GOT3 (cell line): ENCODE results near the gene NADSYN1.
"Not testable (repeated sequence)": the region's sequence is repeated elsewhere in the genome, so short reads cannot be mapped to it uniquely, and the experiment has no call there.

Experiments
- DNase-seq: peaks from one replicate; lab custom pipeline; 2025; ENCODE audit warnings: mixed read lengths; lab: John Stamatoyannopoulos, UW

Gene NADSYN1

DNA sequence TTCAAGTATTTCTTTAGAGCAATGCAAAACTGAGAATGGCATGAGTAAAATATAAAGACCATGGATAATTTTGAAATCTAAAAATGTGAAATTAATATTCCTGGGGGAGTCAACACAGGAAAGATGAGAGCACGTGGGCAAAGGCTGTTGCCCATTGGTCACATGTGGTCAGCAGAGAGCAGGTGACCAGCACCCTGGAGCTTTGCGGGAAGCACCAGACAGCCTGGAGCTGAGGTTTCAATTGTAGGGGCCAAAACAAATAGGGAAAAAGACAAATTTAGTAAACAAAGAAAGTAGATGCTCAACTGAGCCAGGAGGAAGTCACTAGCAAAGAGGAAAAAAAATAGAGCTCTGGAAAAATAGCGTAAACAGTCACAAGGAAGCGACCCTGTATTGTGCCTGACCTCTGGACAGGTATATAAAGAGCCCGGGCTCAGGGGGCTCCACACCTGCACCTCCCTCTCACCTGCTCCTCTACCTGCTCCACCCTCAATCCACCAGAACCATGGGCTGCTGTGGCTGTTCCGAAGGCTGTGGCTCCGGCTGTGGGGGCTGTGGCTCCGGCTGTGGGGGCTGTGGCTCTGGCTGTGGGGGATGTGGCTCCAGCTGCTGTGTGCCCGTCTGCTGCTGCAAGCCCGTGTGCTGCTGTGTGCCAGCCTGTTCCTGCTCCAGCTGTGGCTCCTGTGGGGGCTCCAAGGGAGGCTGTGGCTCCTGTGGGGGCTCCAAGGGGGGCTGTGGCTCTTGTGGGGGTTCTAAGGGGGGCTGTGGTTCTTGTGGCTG lies 74.0 kb downstream of the NADSYN1 start, which contains the start of gene KRTAP5-7:
KRTAP5-7 (plus strand) TSS at position 472 of the 780 bp plus-strand sequence; CDS start at position 506, 34 bp downstream.
- DNase-seq = not testable (repeated sequence)

DNA sequence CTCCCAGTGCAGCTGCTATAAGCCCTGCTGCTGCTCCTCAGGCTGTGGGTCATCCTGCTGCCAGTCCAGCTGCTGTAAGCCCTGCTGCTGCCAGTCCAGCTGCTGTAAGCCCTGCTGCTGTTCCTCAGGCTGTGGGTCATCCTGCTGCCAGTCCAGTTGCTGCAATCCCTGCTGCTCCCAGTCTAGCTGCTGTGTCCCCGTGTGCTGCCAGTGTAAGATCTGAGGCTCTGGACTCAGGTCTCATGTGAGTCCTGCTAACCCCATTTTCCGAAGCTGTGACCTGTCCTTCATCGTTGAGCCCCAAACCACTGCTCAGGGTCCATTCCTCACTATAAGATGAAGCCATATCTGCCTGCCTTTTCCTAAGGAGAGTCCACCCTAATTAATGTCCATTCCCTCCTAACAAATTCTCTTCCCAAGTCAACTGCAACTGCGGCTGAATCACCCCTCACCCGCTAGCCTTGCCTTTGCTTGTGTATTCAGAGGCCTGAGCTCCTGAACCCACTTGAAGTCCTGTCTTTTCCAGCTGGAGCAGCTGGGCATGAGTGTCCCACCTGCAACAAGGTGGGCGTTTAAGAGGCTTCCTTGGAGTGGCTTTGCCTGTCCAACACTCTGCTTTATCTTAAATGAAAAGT lies 74.7 kb downstream of the NADSYN1 start:
- no peak for DNase-seq

- DNase-seq = no peak
Observed at GRCh38 chr11:71530602-71531001, 77.6 kb downstream of the NADSYN1 start.

DNA sequence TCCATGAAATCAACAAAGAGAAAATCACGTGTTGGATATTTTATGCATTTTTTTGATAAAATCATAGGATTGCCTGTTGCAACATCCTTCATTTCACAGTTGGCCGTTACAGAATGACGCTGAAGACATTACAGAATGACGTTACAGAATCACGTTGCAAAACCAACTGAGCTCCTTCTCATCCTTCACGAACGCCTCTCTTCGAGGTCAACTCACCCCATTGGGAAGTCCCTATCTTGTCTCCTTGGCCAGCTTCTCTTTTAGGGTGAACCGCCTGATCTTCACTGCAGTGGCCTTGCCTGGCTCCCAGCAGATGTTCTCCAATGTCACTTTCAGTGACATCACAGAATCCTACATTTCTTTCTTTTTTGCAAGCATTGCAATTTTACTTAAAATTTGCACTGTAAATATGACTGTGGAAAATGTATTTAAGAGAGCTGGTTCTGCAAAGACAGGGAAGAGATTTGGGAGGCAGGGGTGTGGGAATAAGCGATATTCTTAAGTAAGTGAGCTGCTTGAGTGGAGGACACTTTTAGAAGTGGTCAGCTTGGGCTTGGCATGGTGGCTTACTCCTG lies 79.1 kb downstream of the NADSYN1 start:
- no peak for DNase-seq

DNA sequence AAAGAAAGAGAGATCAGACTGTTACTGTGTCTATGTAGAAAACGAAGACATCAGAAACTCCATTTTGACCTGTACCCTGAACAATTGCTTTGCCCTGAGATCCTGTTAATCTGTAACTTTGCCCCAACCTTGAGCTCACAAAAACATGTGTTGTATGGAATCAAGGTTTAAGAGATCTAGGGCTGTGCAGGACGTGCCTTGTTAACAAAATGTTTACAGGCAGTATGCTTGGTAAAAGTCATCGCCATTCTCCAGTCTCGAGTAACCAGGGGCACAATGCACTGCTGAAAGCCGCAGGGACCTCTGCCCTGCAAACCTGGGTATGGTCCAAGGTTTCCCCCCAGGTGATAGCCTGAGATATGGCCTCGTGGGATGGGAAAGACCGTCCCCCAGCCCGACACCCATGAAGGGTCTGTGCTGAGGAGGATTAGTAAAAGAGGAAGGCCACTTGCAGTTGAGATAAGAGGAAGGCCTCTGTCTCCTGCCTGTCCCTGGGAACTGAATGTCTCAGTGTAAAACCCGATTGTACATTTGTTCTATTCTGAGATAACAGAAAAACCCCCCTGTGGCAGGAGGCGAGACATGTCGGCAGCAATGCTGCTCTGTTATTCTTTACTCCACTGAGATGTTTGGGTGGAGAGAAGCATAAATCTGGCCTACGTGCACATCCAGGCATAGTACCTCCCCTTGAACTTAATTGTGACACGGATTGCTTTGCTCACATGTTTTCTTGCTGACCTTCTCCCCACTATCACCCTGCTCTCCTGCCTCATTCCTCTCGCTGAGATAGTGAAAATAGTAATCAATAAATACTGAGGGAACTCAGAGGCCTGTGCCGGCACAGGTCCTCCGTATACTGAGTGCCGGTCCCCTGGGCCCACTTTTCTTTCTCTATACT lies 82.0 kb downstream of the NADSYN1 start:
- DNase-seq = not testable (repeated sequence)

- no peak for DNase-seq
Observed at GRCh38 chr11:71535825-71536224, 82.8 kb downstream of the NADSYN1 start.

- no peak for DNase-seq
Observed at GRCh38 chr11:71537537-71537936, 84.5 kb downstream of the NADSYN1 start.

GRCh38 chr11:71537977-71538665 lies 85.1 kb downstream of the NADSYN1 start, which contains the start of gene KRTAP5-8:
Gene KRTAP5-8, plus strand, starts transcription at chr11:71538025. Its CDS starts 31 bp downstream, at chr11:71538056.
- not testable (repeated sequence) for DNase-seq

- no peak for DNase-seq
Observed at GRCh38 chr11:71538666-71538990, 85.6 kb downstream of the NADSYN1 start.

GRCh38 chr11:71539017-71539416 lies 86.0 kb downstream of the NADSYN1 start:
- no peak for DNase-seq

DNA sequence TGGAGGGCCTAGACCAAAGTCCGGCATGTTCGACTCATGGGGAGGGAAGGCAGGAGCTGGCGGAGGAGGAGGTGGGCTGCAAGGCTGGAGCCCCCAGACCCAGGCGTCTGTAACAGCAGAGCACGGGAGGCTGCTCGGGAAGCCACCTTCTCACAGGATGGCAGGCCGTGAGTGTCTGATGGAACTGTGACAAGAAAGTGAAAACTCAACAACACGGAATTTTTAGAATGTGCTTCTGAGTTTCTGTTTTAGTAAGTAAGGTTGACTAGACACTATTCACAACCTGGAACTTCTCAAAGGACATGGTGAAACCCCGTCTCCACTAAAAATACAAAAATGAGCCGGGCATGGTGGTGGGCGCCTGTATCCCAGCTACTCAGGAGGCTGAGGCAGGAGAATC lies 87.0 kb downstream of the NADSYN1 start:
- not testable (repeated sequence) for DNase-seq

GRCh38 chr11:71540521-71541304 lies 87.7 kb downstream of the NADSYN1 start:
- DNase-seq = not testable (repeated sequence)

DNA sequence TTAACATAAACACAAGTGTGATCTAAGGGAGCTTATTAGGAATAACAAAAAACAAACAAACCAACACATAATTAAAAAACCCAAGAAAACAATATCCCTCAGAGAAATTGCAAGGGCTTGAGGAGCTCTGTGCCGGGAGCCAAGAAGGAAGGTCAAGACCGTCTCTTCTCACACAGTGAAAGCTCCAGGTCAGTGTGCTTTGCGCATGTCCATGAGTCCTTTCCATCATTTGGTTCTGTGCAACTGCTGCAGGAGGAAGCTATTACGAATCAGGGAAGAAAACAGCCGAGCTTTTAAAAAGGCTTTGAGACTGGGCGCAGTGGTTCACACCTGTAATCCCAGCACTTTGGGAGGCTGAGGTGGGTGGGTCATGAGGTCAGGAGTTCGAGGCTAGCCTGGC lies 89.4 kb downstream of the NADSYN1 start:
- DNase-seq = no peak

GRCh38 chr11:71542879-71543777 lies 90.1 kb downstream of the NADSYN1 start:
- no peak for DNase-seq

DNA sequence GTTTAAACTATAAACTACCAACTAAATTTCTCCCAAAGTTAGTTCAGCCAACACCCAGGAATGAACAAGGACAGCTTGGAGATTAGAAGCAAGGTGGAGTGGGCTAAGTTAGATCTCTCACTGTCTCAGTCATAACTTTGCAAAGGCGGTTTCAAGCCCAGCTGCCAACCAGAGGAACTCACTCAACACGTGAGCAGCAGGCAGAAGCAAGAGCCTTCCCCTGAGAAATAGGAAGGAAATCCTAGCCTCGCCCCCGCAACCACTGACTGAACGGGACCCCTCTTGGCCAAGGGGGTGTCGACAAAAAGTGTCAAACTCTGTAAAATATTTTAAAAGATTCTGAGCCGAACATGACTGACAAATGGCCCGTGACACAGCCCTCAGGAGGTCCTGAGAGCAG lies 90.9 kb downstream of the NADSYN1 start:
- DNase-seq = no peak

GRCh38 chr11:71544525-71545214 lies 91.7 kb downstream of the NADSYN1 start:
- no peak for DNase-seq

- no peak for DNase-seq
Observed at GRCh38 chr11:71545405-71545966, 92.5 kb downstream of the NADSYN1 start.

GRCh38 chr11:71548120-71548519 lies 95.1 kb downstream of the NADSYN1 start, which contains the start of gene KRTAP5-9:
Gene KRTAP5-9, plus strand, starts transcription at chr11:71548420. Its CDS starts 238 bp downstream, at chr11:71548658.
- DNase-seq = no peak
